B cell (primary cell): ENCODE measurements around the gene FKBP1A.

Experiments used
- CTCF ChIP-seq: fragments of 200-600 bp; IDR thresholded peaks from one replicate; pipeline ENCODE4 v1.8.0; 2022; ENCODE audit warnings: antibody characterized with exemption, mild to moderate bottlenecking
- EZH2 ChIP-seq: IDR thresholded peaks from 2 replicates; pipeline ENCODE4 v1.6.1; 2012; ENCODE audit warnings: borderline replicate concordance, low read depth, mild to moderate bottlenecking, moderate library complexity, low read length; ENCODE audit not compliant: insufficient read depth, poor library complexity, severe bottlenecking

GRCh38 chr20:1334370-1334731 is 58.5 kb downstream of the FKBP1A start:
- TF ChIP-seq CTCF (no peak), EZH2 (no peak)
